Amniotic stem cell (primary cell): ENCODE data around the gene SCN1A.

ENCODE experiments used
- DNase-seq: peaks from one replicate; lab custom pipeline; 2025; lab: John Stamatoyannopoulos, UW

The SCN1A gene

DNA sequence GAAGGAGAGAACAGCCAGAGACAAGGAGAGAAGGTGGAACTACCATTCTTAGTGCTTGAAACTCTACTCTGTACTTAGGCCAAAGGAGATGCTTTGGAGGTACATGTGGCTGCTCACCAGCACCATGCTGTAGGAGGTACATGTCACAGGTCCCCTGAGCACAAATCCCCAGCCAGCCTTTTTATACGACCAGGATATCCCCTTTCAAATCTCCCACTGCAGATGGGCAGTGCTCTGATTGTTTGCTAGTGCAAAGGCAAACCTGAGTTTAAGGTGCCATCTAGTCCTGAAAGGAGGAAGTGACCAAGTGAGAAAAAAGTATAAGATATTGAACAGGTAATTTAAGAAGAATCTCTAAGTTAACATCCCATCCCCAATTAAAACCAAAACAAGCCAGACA is 157.2 kb downstream of the SCN1A start:
- no peak for DNase-seq

- no peak for DNase-seq
These were observed 158.6 kb downstream of the SCN1A start for GRCh38 chr2:165969227-165969626.

GRCh38 chr2:165967746-165968145 is 160.1 kb downstream of the SCN1A start:
- no peak for DNase-seq

DNA sequence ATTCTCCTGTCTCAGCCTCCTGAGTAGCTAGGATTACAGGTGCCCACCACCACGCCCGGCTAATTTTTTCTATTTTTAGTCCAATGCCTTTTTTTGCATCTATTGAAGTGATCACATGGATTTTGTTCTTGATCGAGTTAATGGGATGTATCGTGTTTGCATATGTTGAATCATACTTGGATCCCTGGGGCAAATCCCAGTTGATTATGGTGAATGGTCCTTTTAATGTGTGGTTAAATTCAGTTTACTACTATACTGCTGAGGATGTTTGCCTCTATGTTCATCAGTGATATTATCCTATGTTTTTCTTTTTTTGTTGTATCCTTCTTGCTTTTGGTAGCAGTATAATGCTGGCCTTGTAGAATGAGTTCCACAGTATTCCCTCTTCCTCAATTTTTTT is 166.0 kb downstream of the SCN1A start:
- no peak for DNase-seq

GRCh38 chr2:165959371-165959770 is 168.4 kb downstream of the SCN1A start:
- no peak for DNase-seq

- DNase-seq, result no peak
These were observed 169.4 kb downstream of the SCN1A start for GRCh38 chr2:165958313-165958960.

- no peak for DNase-seq
These were observed 170.7 kb downstream of the SCN1A start for GRCh38 chr2:165957030-165957675.

- DNase-seq, result peak; percentile 83
These were observed 173.9 kb downstream of the SCN1A start, which contains the start of gene TTC21B for GRCh38 chr2:165953655-165954606. TTC21B (minus strand) TSS chr2:165953776; CDS start chr2:165953705, 71 bp downstream.

DNA sequence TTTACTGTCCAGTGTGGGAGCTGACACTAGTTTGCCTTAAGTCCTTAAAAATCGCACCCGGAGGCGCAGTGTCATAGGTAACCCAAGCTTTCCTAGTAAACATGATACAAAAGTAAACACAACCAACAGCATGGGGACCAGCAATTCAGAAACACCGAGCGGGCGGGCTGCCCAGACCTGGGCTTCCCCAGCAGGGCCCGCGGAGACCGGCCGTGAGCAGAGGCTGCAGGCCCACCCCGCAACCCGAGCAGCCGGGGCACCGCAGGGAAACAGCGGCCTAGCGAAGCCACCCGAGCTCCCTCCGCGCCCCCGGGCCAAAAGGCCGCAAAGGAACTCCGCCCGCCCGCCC is 174.5 kb downstream of the SCN1A start:
- DNase-seq, result no peak

GRCh38 chr2:165952741-165953211 is 175.0 kb downstream of the SCN1A start:
- DNase-seq, result no peak

DNA sequence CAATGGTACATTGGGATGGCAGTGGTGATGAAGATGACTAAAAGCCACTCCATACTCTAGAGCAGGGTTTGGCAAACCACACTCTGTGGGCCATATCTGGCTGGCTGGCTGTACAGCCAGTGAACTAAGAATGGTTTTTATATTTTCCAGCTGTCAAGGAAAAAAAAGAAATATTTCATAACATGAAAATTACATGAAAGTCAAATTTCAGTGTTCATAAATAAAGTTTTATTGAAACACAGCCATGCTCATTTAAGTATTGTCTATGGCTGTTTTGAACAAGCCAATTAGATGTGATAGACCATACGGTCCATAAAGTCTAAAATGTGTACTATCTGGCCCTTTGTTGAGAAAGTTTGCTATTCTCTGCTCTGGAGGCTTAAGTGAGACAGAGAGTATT is 175.7 kb downstream of the SCN1A start:
- no peak for DNase-seq

GRCh38 chr2:165950438-165950837 is 177.4 kb downstream of the SCN1A start:
- DNase-seq, result no peak

DNA sequence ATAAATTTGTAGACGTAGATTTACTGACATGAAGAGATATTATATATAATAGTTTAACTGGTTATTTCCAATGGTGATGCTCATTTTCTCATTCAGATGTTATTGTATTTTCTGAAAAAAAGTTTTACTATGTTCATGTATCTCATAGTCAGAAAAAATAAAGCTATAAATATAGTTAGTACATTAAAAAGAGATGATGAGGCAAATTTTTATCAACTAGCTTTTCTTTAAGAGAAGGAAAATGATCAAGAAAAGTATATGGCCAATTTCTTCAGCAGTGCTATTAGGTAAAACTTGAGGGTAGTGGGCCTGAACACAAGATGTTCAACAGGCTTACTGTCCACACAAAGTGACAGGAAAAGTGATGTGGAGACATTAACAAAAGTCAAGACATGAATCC is 186.0 kb downstream of the SCN1A start:
- DNase-seq, result no peak

- no peak for DNase-seq
These were observed 189.6 kb downstream of the SCN1A start for GRCh38 chr2:165938237-165938636.
